GM12891 (cell line): ENCODE results near the gene LRCH1.

Experiments
- POLR2A ChIP-seq: IDR thresholded peaks from 2 replicates; pipeline ENCODE4 v1.6.1; 2011; ENCODE audit warnings: low read depth, low read length, control low read depth
- POLR2AphosphoS5 ChIP-seq: IDR thresholded peaks from 2 replicates; pipeline ENCODE4 v1.6.1; 2011; ENCODE audit warnings: low read depth, low read length, control low read depth

DNA sequence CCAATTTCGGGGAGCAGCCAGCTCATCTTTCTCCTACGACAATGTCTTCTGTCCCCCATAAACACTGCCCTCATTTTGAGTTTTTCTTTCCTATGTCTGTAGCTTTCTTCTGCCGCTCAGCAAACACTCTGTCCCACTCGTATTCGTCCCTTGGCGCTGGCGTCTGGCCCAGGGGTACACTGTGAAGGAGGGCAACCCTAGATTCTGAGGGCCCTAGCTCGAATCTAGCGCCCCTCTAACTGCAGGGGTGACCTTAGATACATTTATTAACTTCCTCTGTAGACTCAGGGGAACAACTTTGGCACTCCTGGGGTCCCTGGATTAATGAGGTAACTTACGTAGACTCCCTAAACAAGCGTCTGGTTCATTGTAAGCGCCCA is 677 bp upstream of the LRCH1 start:
- TF ChIP-seq POLR2AphosphoS5 (no peak), POLR2A (no peak)
